Upper lobe of left lung (tissue), 6 donors: ENCODE results near the gene DNASE1L3. TPM values are rescaled to one million over a fixed set of nuclear protein-coding genes. Genes with fewer than 3 reads are reported as not detected.

ENCODE experiments used
- ATAC-seq, 2 donors: fragments of 200-7000 bp; cut with Tn5 transposase; one replicate each; pipeline ENCODE4 v1.9.1; 2022; ENCODE audit warnings: mild to moderate bottlenecking in 2 of 2, moderate library complexity in 2 of 2; ENCODE audit not compliant: low FRiP score in 2 of 2
- DNase-seq, 2 donors: peaks; one replicate each; pipeline ENCODE4 v3.0.0-alpha.2; 2019 to 2020
- H3K27ac ChIP-seq, 4 donors: fragments of 200-600 bp; sonication (generic); one replicate each; pipeline ENCODE4 v1.5.1; 2016 to 2019
- H3K27me3 ChIP-seq, 4 donors: fragments of 200-600 bp; sonication (generic); one replicate each; pipeline ENCODE4 v1.5.1; 2017 to 2019
- H3K36me3 ChIP-seq, 4 donors: fragments of 200-600 bp; sonication (generic); one replicate each; pipeline ENCODE4 v1.5.1; 2016 to 2019
- H3K4me1 ChIP-seq, 4 donors: fragments of 200-600 bp; sonication (generic); one replicate each; pipeline ENCODE4 v1.5.1; 2018 to 2019
- H3K4me3 ChIP-seq, 4 donors: fragments of 200-600 bp; sonication (generic); one replicate each; pipeline ENCODE4 v1.5.1; 2017 to 2019; ENCODE audit warnings: mild to moderate bottlenecking in 2 of 4, moderate library complexity in 1 of 4
- H3K9me3 ChIP-seq, 4 donors: fragments of 200-600 bp; sonication (generic); one replicate each; pipeline ENCODE4 v1.5.1; 2018 to 2019
- CTCF ChIP-seq, 6 experiments: fragments of 450-650 bp in 4 of 6; fragments of 200-600 bp in 2 of 6; sonication (generic) in 2 of 6; IDR thresholded peaks; one replicate each; pipeline ENCODE4 v1.5.1; 2016 to 2019; ENCODE audit warnings: antibody characterized with exemption in 6 of 6
- EP300 ChIP-seq, 4 donors: sonication (generic); formaldehyde crosslinking; IDR thresholded peaks; one replicate each; pipeline ENCODE4 v1.5.1; 2017; ENCODE audit warnings: antibody characterized with exemption in 4 of 4, control low read depth in 2 of 4
- POLR2A ChIP-seq, 4 donors: fragments of 450-650 bp; IDR thresholded peaks; one replicate each; pipeline ENCODE4 v1.5.1; 2016 to 2017; ENCODE audit warnings: antibody characterized with exemption in 4 of 4, mild to moderate bottlenecking in 2 of 4
- POLR2AphosphoS5 ChIP-seq, 2 donors: sonication (generic); formaldehyde crosslinking; IDR thresholded peaks; one replicate each; pipeline ENCODE4 v1.5.1; 2017; ENCODE audit warnings: antibody characterized with exemption in 2 of 2
- WGBS, 2 donors: methylation state at CpG; one replicate each; pipeline ENCODE4 v1.1.5; 2017 to 2018; 5-methylcytosine and 5-hydroxymethylcytosine counted together
- total RNA-seq, 6 donors: library from RNA; depleted of rRNA in 4 of 6; stranded (reverse); fragments of >200 nt in 4 of 6; gene quantifications; one replicate each; pipeline versions ENCODE4 v1.1.0 to v1.2.1, GENCODE V29; 2016 to 2021
- donor health status: DM: no; HTN: no; CAD: no; lungs with moderate emphysema.
- donor health status: DM: no; HTN: yes; CAD: no; lungs with severe emphysema.

The DNASE1L3 gene
- total RNA-seq, 6 donors from 2014 or later: 0.59 to 35.6 (median 3.3) TPM; not detected in 1

- Histone ChIP-seq H3K4me3 (no peak overlapping the region), H3K36me3 (peaks cover 6 to 67% (median 27%) of the 10 kb centered on the region in 4 donors), H3K27ac (no peak overlapping the region), H3K9me3 (peaks cover 0 to 3% (median 0%) of the 10 kb centered on the region in 4 donors), H3K4me1 (peaks cover 11 to 25% (median 23%) of the 10 kb centered on the region in 4 donors), H3K27me3 (no peaks in the 10 kb centered on the region)
- DNase-seq (no peak), ATAC-seq (no peak)
- 91 to 100% methylated on average over 1 of the region's 1 CpG for WGBS, 2 donors
- no peak for TF ChIP-seq POLR2A (IDR thresholded peaks at IDR 0.05)
- TF ChIP-seq POLR2AphosphoS5 (IDR thresholded peaks at IDR 0.05): no peak
- no peak for TF ChIP-seq CTCF (IDR thresholded peaks at IDR 0.05)
- no peak for TF ChIP-seq EP300 (IDR thresholded peaks at IDR 0.05)
Observed at GRCh38 chr3:58160399-58160798, 50.4 kb downstream of the DNASE1L3 start.

GRCh38 chr3:58158442-58159153, 52.2 kb downstream of the DNASE1L3 start:
- no peak for DNase-seq
- TF ChIP-seq CTCF (IDR thresholded peaks at IDR 0.05): no peak
- no peak for TF ChIP-seq EP300 (IDR thresholded peaks at IDR 0.05)
- no peak for TF ChIP-seq POLR2A (IDR thresholded peaks at IDR 0.05)
- TF ChIP-seq POLR2AphosphoS5 (IDR thresholded peaks at IDR 0.05): no peak
- no peak overlapping the region for H3K27ac ChIP-seq
- peaks cover 7 to 11% (median 9%) of the 10 kb centered on the region in 4 donors for H3K4me1 ChIP-seq
- peaks cover 0 to 3% (median 0%) of the 10 kb centered on the region in 4 donors for H3K9me3 ChIP-seq
- no peak for ATAC-seq
- H3K4me3 ChIP-seq: no peak overlapping the region
- H3K36me3 ChIP-seq: peaks cover 6 to 67% (median 30%) of the 10 kb centered on the region in 4 donors
- 94 to 97% methylated on average over 7 of the region's 7 CpGs for WGBS, 2 donors
- H3K27me3 ChIP-seq: no peaks in the 10 kb centered on the region

- peaks cover 11 to 67% (median 39%) of the 10 kb centered on the region in 4 donors for H3K36me3 ChIP-seq
- H3K4me3 ChIP-seq: no peak overlapping the region
- H3K27me3 ChIP-seq: no peaks in the 10 kb centered on the region
- no peak for DNase-seq
- peaks cover 0 to 3% (median 0%) of the 10 kb centered on the region in 4 donors for H3K9me3 ChIP-seq
- ATAC-seq: no peak
- no peak overlapping the region for H3K27ac ChIP-seq
- peaks cover 6 to 11% (median 9%) of the 10 kb centered on the region in 4 donors for H3K4me1 ChIP-seq
- WGBS, 2 donors: 90 to 91% methylated on average over 9 to 11 of the region's 11 CpGs
- TF ChIP-seq CTCF (IDR thresholded peaks at IDR 0.05): no peak
- TF ChIP-seq POLR2AphosphoS5 (IDR thresholded peaks at IDR 0.05): no peak
- TF ChIP-seq EP300 (IDR thresholded peaks at IDR 0.05): no peak
- TF ChIP-seq POLR2A (IDR thresholded peaks at IDR 0.05): no peak
Observed at GRCh38 chr3:58157700-58158099, 53.1 kb downstream of the DNASE1L3 start.

GRCh38 chr3:58155838-58156237, 54.9 kb downstream of the DNASE1L3 start:
- Histone ChIP-seq H3K27me3 (no peaks in the 10 kb centered on the region), H3K36me3 (peaks cover 11 to 85% (median 50%) of the 10 kb centered on the region in 4 donors), H3K27ac (no peak overlapping the region), H3K4me1 (no peaks in the 10 kb centered on the region), H3K9me3 (no peaks in the 10 kb centered on the region), H3K4me3 (no peak overlapping the region)
- ATAC-seq (no peak), DNase-seq (peak in 1 of 2 donors; percentile 63)
- TF ChIP-seq EP300 (IDR thresholded peaks at IDR 0.05) (no peak), POLR2A (IDR thresholded peaks at IDR 0.05) (no peak), CTCF (IDR thresholded peaks at IDR 0.05) (no peak), POLR2AphosphoS5 (IDR thresholded peaks at IDR 0.05) (no peak)
- 100% methylated on average over 1 to 10 of the region's 10 CpGs for WGBS, 2 donors
